Measurements from ENCODE around the gene PRPS2.

- TF ChIP-seq CTCF (IDR thresholded peaks at IDR 0.05) (no peak), POLR2A (IDR thresholded peaks at IDR 0.05) (no peak)
These were observed 37.8 kb upstream of the PRPS2 start for GRCh38 chrX:12753366-12753765.
